KOPT-K1 (cell line): ENCODE results near the gene EVX2.

Experiments used
- H3K27ac ChIP-seq: fragments of 200-600 bp; sonication (generic); 2 replicates; pipeline ENCODE4 v1.5.1; 2016; ENCODE audit warnings: antibody characterized with exemption, mild to moderate bottlenecking, low read depth, low read length; ENCODE audit not compliant: poor library complexity, severe bottlenecking
- H3K36me3 ChIP-seq: fragments of 200-600 bp; sonication (generic); 2 replicates; pipeline ENCODE4 v1.5.1; 2017; ENCODE audit warnings: antibody characterized with exemption, mild to moderate bottlenecking, low read length, moderate library complexity; ENCODE audit not compliant: insufficient read depth
- H3K9me3 ChIP-seq: fragments of 200-600 bp; sonication (generic); 2 replicates; pipeline ENCODE4 v1.5.1; 2017; ENCODE audit warnings: antibody characterized with exemption, low read length, mild to moderate bottlenecking; ENCODE audit not compliant: insufficient read depth, poor library complexity, severe bottlenecking

The EVX2 gene

DNA sequence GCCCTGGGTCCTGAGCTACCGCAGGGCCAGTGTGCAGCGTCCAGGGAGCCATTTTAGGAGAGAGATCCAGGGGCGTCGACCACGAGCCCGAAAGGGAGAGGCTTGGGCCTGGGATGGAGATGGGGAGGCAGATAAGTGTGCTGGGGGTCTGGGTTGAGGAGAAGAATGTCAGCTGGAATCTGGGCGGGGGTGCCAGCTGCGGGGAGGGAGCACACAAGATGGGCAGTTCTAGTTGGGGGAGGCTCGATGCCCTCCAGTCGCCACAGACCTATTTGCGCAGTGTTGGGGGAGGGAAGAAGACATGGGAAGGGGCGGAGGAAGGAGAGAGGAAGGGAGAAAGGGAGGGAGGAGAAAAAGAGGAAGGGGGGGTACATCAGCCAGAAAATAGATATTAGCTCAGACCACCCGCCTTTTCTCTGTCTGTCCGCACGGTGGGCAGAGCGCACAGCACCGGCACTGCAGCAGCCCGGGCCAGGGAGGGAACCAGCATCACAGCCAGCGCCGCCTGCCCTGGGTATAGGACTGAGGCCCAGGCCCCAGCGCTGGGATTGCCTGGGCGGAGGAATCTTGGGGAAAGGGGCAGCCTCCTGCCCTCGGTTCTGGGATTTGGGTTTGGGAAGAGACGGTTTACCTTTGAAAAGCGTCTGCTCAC, 21.4 kb upstream of the EVX2 start:
- Histone ChIP-seq H3K27ac (no peak overlapping the region), H3K9me3 (no peaks in the 10 kb centered on the region), H3K36me3 (no peaks in the 10 kb centered on the region)

DNA sequence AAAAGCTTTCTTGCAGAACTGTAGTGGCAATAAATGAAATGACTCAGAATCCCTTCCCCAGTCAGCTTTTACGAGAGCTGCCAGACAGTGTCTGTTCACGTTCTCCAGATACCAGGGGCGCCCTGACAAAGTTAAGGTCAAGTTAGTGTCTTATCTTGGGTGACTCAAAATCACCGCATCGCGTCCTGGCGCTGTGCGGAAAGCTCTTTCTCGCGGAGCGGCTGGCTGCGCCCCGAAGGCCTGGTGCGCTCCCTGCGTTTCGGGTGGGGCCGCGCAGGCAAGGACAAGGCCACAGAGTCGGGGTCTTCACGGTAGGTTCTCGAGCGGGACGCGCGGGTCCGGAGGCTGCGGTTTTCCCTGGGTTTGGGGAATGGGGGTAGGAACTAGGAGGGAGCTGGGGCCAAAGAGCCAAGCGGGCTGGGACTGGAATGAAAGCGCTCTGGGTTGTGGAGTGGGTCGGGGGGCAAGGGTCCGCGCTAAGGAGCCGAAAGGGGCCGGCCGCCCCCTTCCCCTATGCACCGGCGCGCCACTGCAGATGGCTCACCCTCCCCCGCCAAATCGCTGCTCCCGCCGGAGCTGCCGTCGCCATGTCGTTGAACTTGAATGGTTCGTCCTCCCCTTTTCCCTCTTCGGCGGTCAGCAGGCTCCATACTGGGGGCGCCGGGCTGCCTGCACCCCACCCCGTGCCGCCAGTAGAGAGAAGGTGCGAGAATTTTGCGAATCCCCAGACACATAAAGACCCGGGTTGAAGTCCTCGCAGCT, 20.7 kb upstream of the EVX2 start:
- Histone ChIP-seq H3K27ac (no peak overlapping the region), H3K9me3 (no peaks in the 10 kb centered on the region)

DNA sequence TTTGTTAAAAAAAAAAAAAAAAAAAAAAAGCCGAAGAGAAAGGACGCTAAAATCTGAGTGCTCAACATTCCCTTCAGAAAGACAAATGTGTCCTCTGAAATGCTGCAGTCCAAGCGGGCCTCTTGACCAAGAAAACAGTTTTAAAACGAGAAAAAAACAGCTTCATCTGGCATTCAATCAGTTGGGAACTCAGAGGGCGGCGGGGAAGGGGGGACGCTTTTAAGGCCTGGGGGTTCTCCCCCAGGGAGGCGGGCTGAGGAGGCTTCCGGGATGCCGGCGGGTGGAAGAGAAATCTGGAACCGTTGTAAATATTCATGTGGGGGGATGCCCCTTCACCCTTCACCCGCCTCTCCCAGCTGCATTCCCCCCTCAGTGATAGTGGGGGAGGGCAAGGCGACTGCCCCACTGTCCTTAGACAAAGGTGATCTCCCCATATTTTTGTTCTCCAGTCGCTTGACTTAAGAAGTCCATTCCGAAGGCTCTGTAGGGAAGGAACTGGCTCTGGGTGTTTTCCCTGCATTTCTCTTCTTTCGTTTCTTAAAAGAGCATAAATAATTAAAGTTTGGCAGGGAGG, 20.1 kb upstream of the EVX2 start:
- H3K27ac ChIP-seq: no peak overlapping the region
- no peaks in the 10 kb centered on the region for H3K36me3 ChIP-seq
- H3K9me3 ChIP-seq: no peaks in the 10 kb centered on the region

More for the DNA sequence above, 20.7 kb upstream of the EVX2 start:
- no peaks in the 10 kb centered on the region for H3K36me3 ChIP-seq

DNA sequence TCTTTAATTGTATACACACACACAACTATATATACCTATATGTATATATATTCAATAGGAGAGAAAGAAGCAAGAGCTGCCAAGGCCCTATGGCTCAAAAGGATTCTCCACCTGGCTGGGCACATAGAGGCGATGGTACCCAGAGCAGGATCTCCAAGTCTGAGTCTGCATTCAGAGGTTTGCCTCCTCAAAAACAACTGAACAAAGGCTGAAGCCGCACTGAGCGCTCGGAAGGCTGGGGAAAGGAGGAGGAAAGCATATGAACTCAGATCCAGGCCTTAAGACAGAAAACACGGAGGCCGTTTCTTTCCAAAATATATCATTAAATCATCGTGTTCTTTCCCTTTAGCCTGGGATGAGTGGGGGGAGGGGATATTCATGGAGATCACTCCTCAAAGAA, 19.4 kb upstream of the EVX2 start:
- no peak overlapping the region for H3K27ac ChIP-seq
- no peaks in the 10 kb centered on the region for H3K9me3 ChIP-seq
- H3K36me3 ChIP-seq: no peaks in the 10 kb centered on the region

DNA sequence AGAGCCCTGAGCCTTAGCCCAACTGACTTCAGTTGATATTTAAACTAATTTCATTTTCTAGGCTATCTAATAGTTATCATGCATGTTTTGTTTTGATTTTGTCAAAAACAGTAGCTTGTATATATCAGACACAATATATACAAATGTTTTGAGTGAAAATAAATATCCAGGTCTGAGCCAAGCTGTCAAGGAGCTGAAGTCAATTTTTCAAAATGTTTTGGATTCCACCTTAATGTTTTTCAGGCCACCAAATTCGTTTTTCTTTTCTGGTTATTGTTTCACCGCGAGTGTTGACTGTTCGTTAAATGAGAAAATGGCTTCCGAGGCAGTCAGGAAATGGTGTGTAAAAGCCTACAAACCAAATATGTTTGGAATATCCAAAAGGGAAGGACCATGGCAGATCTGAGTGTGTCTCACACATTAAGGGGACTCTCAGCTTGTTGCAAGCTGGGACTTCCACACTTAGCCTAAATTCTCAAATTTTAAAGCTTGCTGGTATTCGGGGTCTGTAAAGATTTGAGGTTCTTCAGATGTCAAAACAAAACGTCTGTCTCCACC, 18.6 kb upstream of the EVX2 start:
- H3K36me3 ChIP-seq: no peaks in the 10 kb centered on the region
- H3K9me3 ChIP-seq: no peaks in the 10 kb centered on the region
- H3K27ac ChIP-seq: no peak overlapping the region

DNA sequence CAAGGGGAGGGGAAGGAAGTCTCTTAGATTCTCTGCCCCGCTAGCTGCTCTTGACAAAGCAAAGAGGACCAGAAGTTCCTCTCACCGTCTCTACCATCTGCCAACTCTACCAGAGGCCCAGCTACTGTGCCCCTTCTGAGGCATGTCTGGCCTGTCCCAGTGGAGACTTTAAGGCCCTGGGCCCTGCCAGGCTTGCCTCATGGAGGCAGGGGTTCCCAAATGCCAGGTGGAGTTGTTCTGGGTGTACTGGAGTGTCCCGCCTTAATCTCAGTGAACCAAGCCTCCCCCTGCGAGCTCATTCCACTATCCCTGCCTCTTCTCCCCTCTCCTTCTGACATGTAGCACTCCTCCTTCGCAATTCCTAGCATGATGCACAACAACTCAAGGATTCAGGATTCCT, 18.1 kb upstream of the EVX2 start:
- no peaks in the 10 kb centered on the region for H3K9me3 ChIP-seq
- no peaks in the 10 kb centered on the region for H3K36me3 ChIP-seq
- H3K27ac ChIP-seq: no peak overlapping the region

DNA sequence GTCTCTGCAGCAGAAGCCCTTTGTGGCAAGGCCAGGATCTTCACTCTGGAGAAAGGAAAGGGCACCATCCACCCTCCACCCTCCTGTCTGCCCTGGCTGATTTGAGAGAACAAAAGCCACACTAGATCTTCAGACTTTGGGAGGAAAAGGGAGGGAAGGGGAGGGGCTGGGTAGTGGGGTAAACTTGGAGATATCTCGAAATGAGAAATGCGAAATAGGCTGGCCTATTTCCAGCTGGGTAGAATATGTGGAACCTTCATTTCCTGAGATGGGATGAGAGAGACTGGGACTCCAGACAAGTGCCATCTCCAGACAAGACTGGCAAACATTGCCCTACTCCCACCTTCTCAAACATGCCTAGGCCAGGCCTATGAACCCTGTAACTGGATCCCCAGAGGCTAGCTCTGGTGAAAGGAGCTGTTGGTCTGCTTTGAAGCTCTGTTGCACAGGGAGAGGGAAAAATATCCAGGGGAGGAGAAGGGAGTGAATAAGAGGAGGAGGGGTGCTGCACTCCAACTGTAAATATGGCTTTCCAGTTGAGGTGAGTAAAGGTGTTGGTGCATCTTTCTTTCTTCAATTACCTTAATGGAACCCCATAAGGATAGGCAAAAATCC, 17.6 kb upstream of the EVX2 start:
- Histone ChIP-seq H3K27ac (no peak overlapping the region), H3K9me3 (no peaks in the 10 kb centered on the region), H3K36me3 (no peaks in the 10 kb centered on the region)

DNA sequence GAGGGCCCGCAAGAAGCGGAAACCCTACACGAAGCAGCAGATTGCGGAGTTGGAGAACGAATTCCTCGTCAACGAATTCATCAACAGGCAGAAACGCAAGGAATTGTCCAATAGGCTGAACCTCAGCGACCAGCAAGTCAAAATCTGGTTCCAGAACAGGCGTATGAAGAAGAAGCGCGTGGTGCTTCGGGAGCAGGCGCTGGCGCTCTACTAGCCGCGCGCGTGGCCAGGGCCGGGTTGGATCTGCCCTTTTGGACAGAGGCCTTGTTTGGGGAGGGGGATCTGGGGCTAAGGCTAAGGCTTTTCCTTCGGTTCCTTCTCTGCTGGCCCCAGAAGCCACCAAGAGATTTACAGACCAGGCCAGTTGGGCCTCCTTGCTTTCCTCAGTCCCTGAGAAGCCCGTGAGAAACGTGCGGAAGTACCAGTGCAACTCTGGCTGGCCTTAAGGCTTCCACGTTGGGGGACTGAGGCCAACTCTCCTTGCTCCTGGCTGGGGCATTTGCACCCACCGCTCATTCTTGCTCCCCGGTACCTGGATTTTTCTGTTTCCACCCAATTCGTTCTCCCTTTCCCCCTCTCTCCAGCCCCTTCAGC, 16.9 kb upstream of the EVX2 start:
- H3K9me3 ChIP-seq: no peaks in the 10 kb centered on the region

DNA sequence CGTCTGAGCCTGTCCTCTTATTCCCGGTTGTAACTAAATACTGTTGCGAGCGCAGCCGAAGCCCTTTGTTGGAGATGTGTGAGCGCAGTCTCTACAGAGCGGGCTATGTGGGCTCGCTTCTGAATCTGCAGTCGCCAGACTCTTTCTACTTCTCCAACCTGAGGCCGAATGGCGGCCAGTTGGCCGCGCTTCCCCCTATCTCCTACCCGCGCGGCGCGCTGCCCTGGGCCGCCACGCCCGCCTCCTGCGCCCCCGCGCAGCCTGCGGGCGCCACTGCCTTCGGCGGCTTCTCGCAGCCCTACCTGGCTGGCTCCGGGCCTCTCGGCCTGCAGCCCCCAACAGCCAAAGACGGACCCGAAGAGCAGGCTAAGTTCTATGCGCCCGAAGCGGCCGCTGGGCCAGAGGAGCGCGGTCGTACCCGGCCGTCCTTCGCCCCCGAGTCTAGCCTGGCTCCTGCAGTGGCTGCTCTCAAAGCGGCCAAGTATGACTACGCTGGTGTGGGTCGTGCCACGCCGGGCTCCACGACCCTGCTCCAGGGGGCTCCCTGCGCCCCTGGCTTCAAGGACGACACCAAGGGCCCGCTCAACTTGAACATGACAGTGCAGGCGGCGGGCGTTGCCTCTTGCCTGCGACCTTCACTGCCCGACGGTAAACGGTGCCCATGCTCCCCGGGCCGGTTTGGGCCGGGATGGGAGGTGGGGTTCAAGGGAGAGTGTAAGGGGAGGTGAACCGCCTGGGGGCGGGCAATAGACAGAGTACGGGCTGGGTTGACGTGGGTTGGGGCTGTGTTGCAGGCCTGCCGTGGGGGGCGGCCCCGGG, 16.2 kb upstream of the EVX2 start, which contains the start of gene HOXD12:
Gene HOXD12 (plus strand): TSS at position 68 of the 819 bp plus-strand sequence. CDS start 7 bp downstream, at position 75.
- Histone ChIP-seq H3K36me3 (no peaks in the 10 kb centered on the region), H3K27ac (no peak within 1 kb of the TSS), H3K9me3 (no peaks in the 10 kb centered on the region)

More for the DNA sequence above, 16.9 kb upstream of the EVX2 start:
- H3K27ac ChIP-seq: no peak overlapping the region
- H3K36me3 ChIP-seq: no peaks in the 10 kb centered on the region

DNA sequence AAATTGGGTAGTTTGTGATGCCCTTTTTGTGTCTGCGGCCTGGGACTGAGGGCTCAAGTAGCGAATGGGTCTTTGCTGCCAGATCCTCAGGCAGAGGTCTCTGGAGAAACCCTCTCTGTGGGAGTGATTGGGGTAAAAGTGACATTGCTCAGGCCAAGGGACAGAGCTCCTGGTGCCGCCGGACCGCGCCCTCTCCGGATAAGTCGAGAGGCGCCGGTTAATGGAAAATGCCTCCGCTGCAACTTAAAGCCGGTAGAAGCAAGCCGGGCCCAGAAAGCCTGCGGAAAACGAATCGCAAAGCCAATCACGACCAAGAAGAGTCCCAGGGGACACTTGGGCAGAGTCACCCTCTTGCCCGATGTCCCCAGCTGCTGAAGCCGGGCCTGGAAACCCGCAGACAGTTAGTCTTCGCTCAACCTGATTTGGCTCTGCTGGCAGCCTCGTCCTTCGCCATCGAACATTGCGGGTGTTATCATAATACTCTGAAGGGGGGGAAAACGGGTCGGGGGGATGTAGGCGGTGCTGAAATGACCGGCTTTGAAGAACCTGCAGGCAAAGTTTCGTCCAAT, 15.5 kb upstream of the EVX2 start:
- H3K9me3 ChIP-seq: no peaks in the 10 kb centered on the region
- H3K36me3 ChIP-seq: no peaks in the 10 kb centered on the region
- H3K27ac ChIP-seq: no peak overlapping the region

DNA sequence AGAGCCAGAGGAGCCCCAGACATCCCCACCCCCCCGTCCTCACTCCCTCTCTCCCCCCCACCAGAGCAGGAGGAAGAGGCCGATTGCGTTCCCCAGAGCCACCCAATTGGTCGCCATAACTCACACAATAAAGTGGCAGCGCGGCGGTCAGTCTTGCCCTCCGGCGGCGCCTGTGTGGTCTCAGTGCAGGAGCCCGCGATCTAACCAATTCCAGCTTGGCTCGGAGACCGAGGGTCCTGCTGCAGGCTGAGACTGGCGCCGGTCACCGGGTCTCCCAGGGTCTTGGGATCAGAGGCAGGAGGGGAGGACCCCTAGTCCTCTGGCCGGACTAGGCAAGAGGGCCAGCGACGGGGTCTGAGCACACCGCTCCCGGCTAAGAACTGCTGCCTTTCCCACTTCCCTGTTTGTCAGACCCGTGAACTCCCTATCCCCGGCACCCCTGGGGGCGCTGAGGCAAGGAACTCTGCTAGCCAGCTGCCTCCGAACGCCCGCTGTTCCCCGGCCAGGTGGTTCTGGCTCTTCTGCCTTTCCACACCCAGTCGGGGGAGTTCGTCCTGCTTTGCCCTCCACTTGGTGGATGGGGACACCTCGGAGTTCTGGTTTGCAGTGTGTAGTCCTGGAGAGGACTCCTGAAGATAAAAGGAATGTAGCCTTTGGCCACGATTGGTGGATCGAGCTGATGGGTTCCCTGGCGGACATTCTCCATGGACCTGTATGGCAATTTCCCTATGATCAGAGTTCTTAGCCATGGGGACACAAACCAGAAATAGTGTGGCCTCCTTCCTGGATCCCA, 14.8 kb upstream of the EVX2 start:
- Histone ChIP-seq H3K9me3 (no peaks in the 10 kb centered on the region), H3K27ac (no peak overlapping the region), H3K36me3 (no peaks in the 10 kb centered on the region)

DNA sequence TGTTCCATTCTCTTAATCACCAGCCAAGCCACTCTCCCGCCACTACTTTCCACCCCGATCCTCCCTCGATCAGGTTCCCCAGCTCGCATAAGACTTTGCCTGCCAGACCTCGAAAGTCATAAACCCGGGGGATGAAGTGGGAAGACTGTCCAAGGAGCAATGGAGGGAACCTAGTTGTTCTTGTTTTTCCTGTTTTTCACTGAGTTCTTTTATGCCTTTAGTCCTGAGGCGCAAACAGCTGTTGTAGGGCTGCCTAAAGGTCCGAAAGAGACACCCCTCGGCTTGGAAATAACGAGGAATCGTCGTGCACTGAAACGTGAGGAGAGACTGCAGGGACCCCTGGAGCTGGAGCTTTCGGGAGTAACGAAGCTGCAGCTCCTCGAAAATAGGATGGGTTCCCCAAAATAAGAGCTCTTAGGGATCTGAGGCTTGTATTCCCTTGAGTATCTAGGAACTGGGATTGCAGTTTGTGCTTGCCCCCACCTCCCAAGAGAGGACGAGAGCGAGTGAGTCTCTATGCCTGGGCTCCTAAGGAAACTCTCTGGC, 14.1 kb upstream of the EVX2 start:
- Histone ChIP-seq H3K36me3 (no peaks in the 10 kb centered on the region), H3K9me3 (no peaks in the 10 kb centered on the region), H3K27ac (no peak overlapping the region)
